ENCODE measurements around the gene XCL2.

GRCh38 chr1:168556647-168557046, 12.8 kb upstream of the XCL2 start:
- TF ChIP-seq, protein P1, sequence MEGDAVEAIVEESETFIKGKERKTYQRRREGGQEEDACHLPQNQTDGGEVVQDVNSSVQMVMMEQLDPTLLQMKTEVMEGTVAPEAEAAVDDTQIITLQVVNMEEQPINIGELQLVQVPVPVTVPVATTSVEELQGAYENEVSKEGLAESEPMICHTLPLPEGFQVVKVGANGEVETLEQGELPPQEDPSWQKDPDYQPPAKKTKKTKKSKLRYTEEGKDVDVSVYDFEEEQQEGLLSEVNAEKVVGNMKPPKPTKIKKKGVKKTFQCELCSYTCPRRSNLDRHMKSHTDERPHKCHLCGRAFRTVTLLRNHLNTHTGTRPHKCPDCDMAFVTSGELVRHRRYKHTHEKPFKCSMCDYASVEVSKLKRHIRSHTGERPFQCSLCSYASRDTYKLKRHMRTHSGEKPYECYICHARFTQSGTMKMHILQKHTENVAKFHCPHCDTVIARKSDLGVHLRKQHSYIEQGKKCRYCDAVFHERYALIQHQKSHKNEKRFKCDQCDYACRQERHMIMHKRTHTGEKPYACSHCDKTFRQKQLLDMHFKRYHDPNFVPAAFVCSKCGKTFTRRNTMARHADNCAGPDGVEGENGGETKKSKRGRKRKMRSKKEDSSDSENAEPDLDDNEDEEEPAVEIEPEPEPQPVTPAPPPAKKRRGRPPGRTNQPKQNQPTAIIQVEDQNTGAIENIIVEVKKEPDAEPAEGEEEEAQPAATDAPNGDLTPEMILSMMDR (IDR thresholded peaks at IDR 0.05): no peak
- no peak for TF ChIP-seq ZFX (IDR thresholded peaks at IDR 0.05; ENCODE audit: borderline replicate concordance)

Measured in 22Rv1 (cell line).